ENCODE data around the gene FAM222A. TPM values are rescaled to one million over a fixed set of nuclear protein-coding genes. Genes with fewer than 3 reads are reported as not detected.

FAM222A gene
- total and polyA plus RNA-seq, 7 donors: 1.1 to 3.3 (median 2.1) TPM

DNA sequence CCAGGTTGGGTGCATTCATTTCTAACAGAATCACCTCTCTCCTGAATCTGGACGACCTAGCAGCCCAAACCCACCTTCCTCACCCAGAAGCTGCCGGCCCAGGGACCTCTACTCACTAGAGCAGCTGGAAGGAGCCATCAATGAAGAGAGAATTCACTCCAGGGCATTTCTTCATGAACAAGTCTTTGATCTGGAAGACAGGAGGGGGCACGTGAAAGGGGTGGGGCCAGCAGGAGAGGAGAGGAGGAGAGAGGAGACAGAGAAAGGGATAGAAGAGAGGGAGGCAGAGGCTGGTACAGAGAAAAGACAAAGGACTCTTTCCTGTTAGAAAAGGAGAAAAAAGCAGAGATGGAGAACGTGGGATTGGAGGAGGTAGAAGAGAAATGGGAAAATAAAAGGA lies 79.8 kb downstream of the FAM222A start:
- intact Hi-C loops (cut with DNase I): no loop called here
- Histone ChIP-seq H3K4me1 (no peaks in the 10 kb centered on the region), H3K4me3 (no peak overlapping the region), H3K9me3 (no peaks in the 10 kb centered on the region), H3K27ac (no peak overlapping the region), H3K27me3 (no peaks in the 10 kb centered on the region), H3K36me3 (no peaks in the 10 kb centered on the region)
- WGBS, 2 donors: 28 to 44% methylated on average over 4 of the region's 4 CpGs
- TF ChIP-seq EP300 (IDR thresholded peaks at IDR 0.05) (no peak), POLR2A (IDR thresholded peaks at IDR 0.05) (no peak), POLR2AphosphoS5 (IDR thresholded peaks at IDR 0.05) (no peak)
- TF ChIP-seq, protein P1, sequence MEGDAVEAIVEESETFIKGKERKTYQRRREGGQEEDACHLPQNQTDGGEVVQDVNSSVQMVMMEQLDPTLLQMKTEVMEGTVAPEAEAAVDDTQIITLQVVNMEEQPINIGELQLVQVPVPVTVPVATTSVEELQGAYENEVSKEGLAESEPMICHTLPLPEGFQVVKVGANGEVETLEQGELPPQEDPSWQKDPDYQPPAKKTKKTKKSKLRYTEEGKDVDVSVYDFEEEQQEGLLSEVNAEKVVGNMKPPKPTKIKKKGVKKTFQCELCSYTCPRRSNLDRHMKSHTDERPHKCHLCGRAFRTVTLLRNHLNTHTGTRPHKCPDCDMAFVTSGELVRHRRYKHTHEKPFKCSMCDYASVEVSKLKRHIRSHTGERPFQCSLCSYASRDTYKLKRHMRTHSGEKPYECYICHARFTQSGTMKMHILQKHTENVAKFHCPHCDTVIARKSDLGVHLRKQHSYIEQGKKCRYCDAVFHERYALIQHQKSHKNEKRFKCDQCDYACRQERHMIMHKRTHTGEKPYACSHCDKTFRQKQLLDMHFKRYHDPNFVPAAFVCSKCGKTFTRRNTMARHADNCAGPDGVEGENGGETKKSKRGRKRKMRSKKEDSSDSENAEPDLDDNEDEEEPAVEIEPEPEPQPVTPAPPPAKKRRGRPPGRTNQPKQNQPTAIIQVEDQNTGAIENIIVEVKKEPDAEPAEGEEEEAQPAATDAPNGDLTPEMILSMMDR (IDR thresholded peaks at IDR 0.05): no peak
- DNase-seq: no peak

DNA sequence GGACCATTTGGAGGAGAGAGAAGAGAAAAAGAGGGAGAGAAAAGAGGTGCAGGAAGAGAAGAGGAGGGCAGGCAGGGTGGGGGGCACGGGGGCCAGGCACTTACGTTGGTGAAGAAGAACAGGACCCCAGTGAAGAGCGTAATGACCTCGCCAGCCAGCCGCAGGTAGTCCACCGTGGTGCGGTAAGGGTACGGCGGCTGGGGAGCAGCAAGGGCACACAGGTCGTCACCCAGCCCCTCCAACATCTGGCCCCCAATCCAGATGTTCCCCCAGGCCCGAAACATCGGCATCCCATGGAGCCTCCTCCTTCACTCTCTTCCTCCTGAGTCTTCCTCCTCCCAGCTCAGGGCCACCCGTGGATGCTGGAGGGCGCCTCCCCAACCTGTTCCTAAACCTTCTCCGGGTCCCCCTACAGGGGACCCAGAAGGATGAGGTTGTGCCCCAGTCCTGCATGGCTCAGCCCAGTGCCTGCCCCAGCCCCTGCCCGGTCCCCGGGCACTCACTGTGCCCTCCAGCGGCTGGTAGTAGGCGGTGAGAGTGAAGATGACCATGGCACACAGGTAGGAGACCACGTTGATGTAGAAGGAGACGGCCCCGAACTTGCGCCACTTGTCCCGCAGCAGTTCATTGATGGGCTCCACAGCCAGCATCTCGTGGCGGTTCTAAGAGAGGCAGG lies 80.3 kb downstream of the FAM222A start:
- Histone ChIP-seq H3K4me3 (no peak overlapping the region), H3K9me3 (no peaks in the 10 kb centered on the region), H3K27ac (no peak overlapping the region), H3K4me1 (no peaks in the 10 kb centered on the region), H3K36me3 (no peaks in the 10 kb centered on the region), H3K27me3 (no peaks in the 10 kb centered on the region)
- WGBS, 2 donors: 82 to 89% methylated on average over 26 of the region's 26 CpGs
- intact Hi-C loops (cut with DNase I): no loop called here
- DNase-seq: no peak
- TF ChIP-seq POLR2A (IDR thresholded peaks at IDR 0.05): no peak
- TF ChIP-seq, protein P1 (IDR thresholded peaks at IDR 0.05): no peak
- TF ChIP-seq POLR2AphosphoS5 (IDR thresholded peaks at IDR 0.05): no peak
- no peak for TF ChIP-seq EP300 (IDR thresholded peaks at IDR 0.05)

DNA sequence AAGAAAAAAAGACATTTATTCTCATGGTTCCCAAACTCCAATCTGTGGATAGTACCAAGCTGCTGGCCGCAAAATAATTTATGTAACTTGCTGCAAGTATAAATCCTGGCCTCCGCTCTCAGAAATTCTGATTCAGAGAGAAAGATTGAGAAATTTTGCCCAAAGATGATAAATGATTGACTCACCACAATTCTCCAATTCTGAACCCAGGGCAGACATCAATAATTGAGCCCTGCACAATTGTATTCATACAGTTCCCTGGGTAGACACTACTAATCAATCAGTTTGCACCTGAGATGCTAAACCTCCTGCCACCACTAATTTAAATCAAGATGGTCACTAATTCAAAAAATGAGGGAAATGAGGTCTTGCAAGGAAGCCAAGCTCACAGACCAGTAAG lies 81.4 kb downstream of the FAM222A start:
- no peaks in the 10 kb centered on the region for H3K36me3 ChIP-seq
- no peaks in the 10 kb centered on the region for H3K27me3 ChIP-seq
- no peak overlapping the region for H3K4me3 ChIP-seq
- H3K9me3 ChIP-seq: no peaks in the 10 kb centered on the region
- intact Hi-C loops (cut with DNase I): no loop called here
- WGBS, 2 donors: 89 to 97% methylated on average over 2 of the region's 2 CpGs
- no peak for TF ChIP-seq EP300 (IDR thresholded peaks at IDR 0.05)
- TF ChIP-seq POLR2A (IDR thresholded peaks at IDR 0.05): no peak
- TF ChIP-seq POLR2AphosphoS5 (IDR thresholded peaks at IDR 0.05): no peak
- TF ChIP-seq, protein P1 (IDR thresholded peaks at IDR 0.05): no peak
- no peak overlapping the region for H3K27ac ChIP-seq
- no peak for DNase-seq
- no peaks in the 10 kb centered on the region for H3K4me1 ChIP-seq

DNA sequence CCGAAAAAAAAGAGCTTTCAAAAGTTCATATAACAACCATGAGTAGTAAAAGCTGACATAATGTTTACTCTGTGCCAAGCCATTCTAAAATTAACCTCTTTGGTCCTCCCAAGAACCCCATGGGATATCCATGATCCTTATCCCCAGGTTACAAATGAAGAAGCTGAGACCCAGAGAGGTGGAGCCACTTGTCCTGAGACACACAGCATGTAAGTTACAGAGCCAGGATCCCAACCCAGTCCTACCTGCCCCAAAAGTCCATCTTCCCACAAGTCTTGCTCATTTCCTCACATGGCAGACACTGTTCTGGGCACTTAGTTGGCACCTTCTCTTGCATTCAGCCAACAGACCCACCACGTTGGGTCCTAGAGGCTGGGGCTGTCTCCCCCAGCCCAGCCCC lies 82.4 kb downstream of the FAM222A start:
- intact Hi-C loops (cut with DNase I): no loop called here
- TF ChIP-seq, protein P1 (IDR thresholded peaks at IDR 0.05): no peak
- TF ChIP-seq POLR2A (IDR thresholded peaks at IDR 0.05) (no peak), EP300 (IDR thresholded peaks at IDR 0.05) (no peak), POLR2AphosphoS5 (IDR thresholded peaks at IDR 0.05) (no peak)
- WGBS, 2 donors: 49 to 75% methylated on average over 2 of the region's 2 CpGs

More for the DNA sequence above, 82.4 kb downstream of the FAM222A start:
- Histone ChIP-seq H3K27ac (no peak overlapping the region), H3K9me3 (no peaks in the 10 kb centered on the region), H3K27me3 (no peaks in the 10 kb centered on the region), H3K36me3 (no peaks in the 10 kb centered on the region), H3K4me3 (no peak overlapping the region), H3K4me1 (no peaks in the 10 kb centered on the region)
- no peak for DNase-seq
